HFFc6 (cell line): ENCODE results near the gene NTHL1. TPM values are rescaled to one million over a fixed set of nuclear protein-coding genes. Genes with fewer than 3 reads are reported as not detected.

Experiments used
- DNase-seq: peaks from one replicate; pipeline ENCODE4 v3.0.0-alpha.2; 2018
- H3K27ac Mint-ChIP-seq: 2 replicates; pipeline ENCODE4 v1.8.0; 2020; ENCODE audit warnings: mild to moderate bottlenecking, mixed read lengths
- H3K27me3 Mint-ChIP-seq: 2 replicates; pipeline ENCODE4 v1.8.0; 2021; ENCODE audit warnings: mild to moderate bottlenecking, moderate library complexity, mixed read lengths; ENCODE audit not compliant: insufficient read depth
- H3K36me3 Mint-ChIP-seq: 2 replicates; pipeline ENCODE4 v1.8.0; 2021; ENCODE audit warnings: low read depth, mixed read lengths
- H3K4me1 Mint-ChIP-seq: 2 replicates; pipeline ENCODE4 v1.8.0; 2020; ENCODE audit warnings: low read depth, mixed read lengths
- H3K4me3 Mint-ChIP-seq: 2 replicates; pipeline ENCODE4 v1.8.0; 2020; ENCODE audit warnings: mild to moderate bottlenecking, moderate library complexity, mixed read lengths
- H3K9me3 Mint-ChIP-seq: 2 replicates; pipeline ENCODE4 v1.8.0; 2020; ENCODE audit warnings: mild to moderate bottlenecking, mixed read lengths
- total RNA-seq, 6 experiments: library from RNA; stranded (reverse); fragmentation: NEBNext Ultra II Directional; extraction: Animal tissue kit (Norgen Biotek cat#: 25700); gene quantifications; 2 replicates in 1 of 6; 3 replicates in 5 of 6; pipeline ENCODE4 v1.2.3, GENCODE V29; 2021
- TF ChIP-seq, protein P1 (sequence below): fragments of 200-600 bp; sonication (generic); IDR thresholded peaks from 2 replicates; pipeline ENCODE4 v1.5.0; 2021; ENCODE audit warnings: antibody characterized with exemption, mild to moderate bottlenecking

Gene NTHL1
- total RNA-seq, 6 experiments from 2014 or later, result 23.7 to 31.5 (median 26.4) TPM

- Mint-ChIP-seq H3K9me3 (no peaks in the 10 kb centered on the region), H3K4me3 (no peak overlapping the region), H3K36me3 (no peaks in the 10 kb centered on the region; the same call in 1 of the 2 replicates), H3K27me3 (peaks cover 36% of the 10 kb centered on the region), H3K27ac (peak overlapping the region; percentile 23; the same call in 1 of the 2 replicates), H3K4me1 (no peaks in the 10 kb centered on the region)
- TF ChIP-seq, protein P1, sequence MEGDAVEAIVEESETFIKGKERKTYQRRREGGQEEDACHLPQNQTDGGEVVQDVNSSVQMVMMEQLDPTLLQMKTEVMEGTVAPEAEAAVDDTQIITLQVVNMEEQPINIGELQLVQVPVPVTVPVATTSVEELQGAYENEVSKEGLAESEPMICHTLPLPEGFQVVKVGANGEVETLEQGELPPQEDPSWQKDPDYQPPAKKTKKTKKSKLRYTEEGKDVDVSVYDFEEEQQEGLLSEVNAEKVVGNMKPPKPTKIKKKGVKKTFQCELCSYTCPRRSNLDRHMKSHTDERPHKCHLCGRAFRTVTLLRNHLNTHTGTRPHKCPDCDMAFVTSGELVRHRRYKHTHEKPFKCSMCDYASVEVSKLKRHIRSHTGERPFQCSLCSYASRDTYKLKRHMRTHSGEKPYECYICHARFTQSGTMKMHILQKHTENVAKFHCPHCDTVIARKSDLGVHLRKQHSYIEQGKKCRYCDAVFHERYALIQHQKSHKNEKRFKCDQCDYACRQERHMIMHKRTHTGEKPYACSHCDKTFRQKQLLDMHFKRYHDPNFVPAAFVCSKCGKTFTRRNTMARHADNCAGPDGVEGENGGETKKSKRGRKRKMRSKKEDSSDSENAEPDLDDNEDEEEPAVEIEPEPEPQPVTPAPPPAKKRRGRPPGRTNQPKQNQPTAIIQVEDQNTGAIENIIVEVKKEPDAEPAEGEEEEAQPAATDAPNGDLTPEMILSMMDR, result no peak
- DNase-seq, result no peak
These were observed 35.3 kb upstream of the NTHL1 start for GRCh38 chr16:2082983-2083364.

DNA sequence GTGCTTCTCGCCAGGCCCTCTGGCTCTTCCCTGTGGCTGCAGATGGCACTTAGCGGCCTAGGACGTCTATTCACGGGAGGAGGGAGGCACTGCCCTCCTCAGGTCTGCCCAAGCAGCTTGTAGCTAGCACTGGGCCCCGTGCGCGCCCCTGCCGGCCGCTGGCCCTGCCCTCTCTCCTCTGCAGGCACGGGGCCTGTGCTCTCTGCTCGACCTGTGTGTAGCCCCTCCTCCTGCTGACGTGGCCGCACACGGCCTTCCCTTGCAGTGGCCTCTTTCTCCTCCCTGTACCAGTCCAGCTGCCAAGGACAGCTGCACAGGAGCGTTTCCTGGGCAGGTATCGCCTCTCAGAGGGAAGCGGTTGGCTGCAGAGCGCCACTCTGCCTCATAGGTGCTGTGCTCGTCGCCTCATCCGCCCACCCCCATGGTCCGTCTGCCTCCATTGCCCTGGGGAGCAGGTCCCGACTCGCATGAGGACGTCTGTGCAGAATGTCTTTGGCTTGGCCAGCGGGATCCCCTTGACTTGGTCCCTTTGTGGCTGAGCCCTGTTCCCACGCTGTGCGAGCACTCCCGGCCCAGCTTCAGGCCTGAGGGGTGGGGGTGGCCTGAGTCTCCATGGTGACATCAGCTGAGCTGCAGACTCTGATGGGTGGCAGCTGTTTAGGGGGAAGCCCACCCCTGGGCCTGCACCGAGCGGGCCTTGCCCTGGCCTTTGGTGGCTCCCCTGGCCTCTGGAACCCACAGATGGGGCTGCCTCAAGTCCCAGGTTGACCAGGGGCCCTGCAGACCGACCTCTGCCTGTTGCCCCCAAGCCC lies 34.7 kb upstream of the NTHL1 start:
- Mint-ChIP-seq H3K27me3 (peaks cover 36% of the 10 kb centered on the region), H3K4me3 (peak overlapping the region; percentile 15; the same call in 1 of the 2 replicates), H3K27ac (peak overlapping the region; percentile 33; the same call in 1 of the 2 replicates), H3K36me3 (no peaks in the 10 kb centered on the region; the same call in 1 of the 2 replicates), H3K4me1 (no peaks in the 10 kb centered on the region), H3K9me3 (no peaks in the 10 kb centered on the region)
- no peak for DNase-seq
- TF ChIP-seq, protein P1, result no peak

DNA sequence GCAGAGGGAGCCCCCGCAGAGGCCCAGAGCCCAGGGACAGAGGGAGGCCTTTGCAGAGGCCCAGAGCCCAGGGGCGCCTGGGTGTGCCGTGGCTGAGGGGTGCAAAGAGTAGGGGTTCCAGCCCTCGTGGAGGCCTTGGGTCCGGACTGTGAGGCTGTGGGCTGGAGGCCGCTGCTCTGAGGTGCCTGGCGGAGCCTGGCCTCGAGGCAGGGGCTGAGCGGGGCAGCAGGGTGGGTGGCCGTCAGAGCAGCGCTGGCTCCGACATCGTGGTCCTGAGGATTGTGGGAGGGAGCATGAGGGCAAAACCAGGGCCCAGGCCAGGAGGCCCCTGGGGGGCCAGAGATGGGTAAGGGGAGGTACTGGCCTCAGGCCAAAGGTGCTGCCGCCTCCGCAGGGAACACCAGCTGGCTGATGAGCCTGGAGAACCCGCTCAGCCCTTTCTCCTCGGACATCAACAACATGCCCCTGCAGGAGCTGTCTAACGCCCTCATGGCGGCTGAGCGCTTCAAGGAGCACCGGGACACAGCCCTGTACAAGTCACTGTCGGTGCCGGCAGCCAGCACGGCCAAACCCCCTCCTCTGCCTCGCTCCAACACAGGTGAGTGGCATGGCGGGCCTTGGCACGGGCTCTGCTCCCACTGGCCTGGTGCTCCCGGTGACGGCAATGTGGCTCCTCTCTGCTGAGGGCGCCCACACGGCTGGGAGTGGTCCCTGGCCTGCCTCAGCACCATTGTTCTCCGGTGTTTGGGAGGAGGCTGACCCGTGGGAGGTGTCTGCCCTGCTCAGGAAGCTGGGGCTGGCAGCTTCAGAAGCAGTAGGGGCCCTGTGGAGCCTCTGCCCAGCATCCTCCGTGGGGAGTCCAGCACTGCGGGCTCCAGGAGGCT lies 33.8 kb upstream of the NTHL1 start:
- Mint-ChIP-seq H3K27me3 (peaks cover 30% of the 10 kb centered on the region), H3K36me3 (no peaks in the 10 kb centered on the region; the same call in 1 of the 2 replicates), H3K4me3 (no peak overlapping the region), H3K27ac (no peak overlapping the region), H3K9me3 (no peaks in the 10 kb centered on the region), H3K4me1 (no peaks in the 10 kb centered on the region)
- DNase-seq, result no peak
- TF ChIP-seq, protein P1, result no peak

DNA sequence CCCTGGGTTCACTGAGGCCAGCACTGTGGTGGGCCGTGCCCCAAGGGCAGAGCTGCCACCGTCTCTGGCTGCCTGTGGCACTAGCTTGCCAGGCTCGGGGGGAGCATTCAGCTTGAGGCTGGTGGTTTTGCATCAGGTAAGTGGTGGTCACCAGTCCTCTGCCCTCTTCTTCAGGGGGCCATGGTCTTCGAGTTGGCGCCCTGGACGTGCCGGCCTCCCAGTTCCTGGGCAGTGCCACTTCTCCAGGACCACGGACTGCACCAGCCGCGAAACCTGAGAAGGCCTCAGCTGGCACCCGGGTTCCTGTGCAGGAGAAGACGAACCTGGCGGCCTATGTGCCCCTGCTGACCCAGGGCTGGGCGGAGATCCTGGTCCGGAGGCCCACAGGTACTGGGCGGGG lies 32.4 kb upstream of the NTHL1 start:
- no peak for DNase-seq
- TF ChIP-seq, protein P1, result no peak

GRCh38 chr16:2079311-2079800 lies 31.7 kb upstream of the NTHL1 start:
- Mint-ChIP-seq H3K4me1 (no peaks in the 10 kb centered on the region), H3K27ac (no peak overlapping the region), H3K4me3 (no peak overlapping the region), H3K9me3 (no peaks in the 10 kb centered on the region), H3K27me3 (peaks cover 16% of the 10 kb centered on the region), H3K36me3 (peaks cover 4% of the 10 kb centered on the region; the same call in 1 of the 2 replicates)
- TF ChIP-seq, protein P1, result no peak
- no peak for DNase-seq

More for the DNA sequence above, 32.4 kb upstream of the NTHL1 start:
- Mint-ChIP-seq H3K4me1 (no peaks in the 10 kb centered on the region), H3K36me3 (no peaks in the 10 kb centered on the region; the same call in 1 of the 2 replicates), H3K9me3 (no peaks in the 10 kb centered on the region), H3K27me3 (peaks cover 22% of the 10 kb centered on the region), H3K27ac (no peak overlapping the region), H3K4me3 (no peak overlapping the region)
